ENCODE results near the gene ADIG.

ADIG gene

GRCh38 chr20:38581013-38581412 is at the start of gene ADIG:
Gene ADIG (plus strand): TSS chr20:38581197. CDS start chr20:38581251, 54 bp downstream.
- no peak for DNase-seq

GRCh38 chr20:38534756-38535155 is 46.2 kb upstream of the ADIG start:
- no peak for DNase-seq

DNA sequence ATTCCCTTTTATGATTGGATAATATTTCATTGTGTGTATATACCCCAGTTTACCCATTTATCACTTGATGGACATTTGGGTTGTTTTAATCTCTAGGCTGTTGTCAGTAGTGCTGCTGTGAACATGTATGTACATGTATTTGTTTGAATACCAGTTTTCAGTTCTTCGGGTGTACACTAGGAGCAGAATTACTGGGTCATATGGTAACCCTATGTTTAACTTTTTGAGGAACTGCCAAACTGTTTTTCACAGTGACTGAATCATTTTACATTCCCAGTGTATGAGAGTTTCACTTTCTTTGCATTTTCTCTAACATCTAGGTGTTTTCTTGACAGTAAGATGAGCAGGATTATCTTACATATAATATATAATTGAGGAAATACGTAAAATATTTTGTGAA is 44.7 kb upstream of the ADIG start:
- no peak for DNase-seq

DNA sequence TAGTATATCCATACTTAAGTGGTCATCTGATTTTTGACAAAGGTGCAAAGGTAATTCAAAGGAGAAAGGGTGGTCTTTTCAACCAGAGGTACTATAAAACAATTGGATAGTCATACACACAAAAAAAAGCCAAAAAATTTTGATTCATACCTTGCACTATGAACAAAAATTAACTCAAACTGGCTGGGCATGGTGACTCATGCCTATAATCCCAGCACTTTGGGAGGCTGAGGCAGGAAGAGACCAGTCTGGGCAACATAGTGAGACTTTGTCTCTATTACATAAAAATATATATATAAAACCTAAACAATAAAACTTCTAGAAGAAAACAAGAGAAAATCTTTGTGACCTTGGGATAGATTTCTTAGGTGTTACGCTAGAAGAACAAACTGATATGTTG is 43.8 kb upstream of the ADIG start:
- DNase-seq: no peak

- DNase-seq: no peak
Observed at GRCh38 chr20:38538789-38539188, 42.2 kb upstream of the ADIG start.

GRCh38 chr20:38543014-38543906 is 37.7 kb upstream of the ADIG start:
- DNase-seq: no peak

DNA sequence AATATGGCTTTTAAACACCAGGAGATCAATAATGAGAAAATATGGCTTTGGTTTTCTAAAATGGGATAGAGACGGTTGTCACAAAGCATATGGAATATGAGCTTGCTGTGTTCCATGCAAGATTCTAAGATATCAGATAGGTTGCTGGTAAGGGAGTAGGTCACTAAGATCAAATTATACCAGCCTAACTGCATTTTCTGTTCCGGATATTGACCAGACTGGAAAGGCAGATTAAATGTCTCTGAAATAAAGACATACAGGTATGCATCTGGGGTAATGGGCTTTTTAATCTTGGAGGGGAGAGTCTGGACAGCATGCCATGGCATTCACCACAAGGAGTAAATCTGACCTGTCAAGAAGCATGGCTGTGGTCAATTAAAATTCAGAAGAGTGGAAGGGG is 35.2 kb upstream of the ADIG start:
- no peak for DNase-seq

- no peak for DNase-seq
Observed at GRCh38 chr20:38547288-38548085, 33.5 kb upstream of the ADIG start.

- DNase-seq: no peak
Observed at GRCh38 chr20:38548356-38549083, 32.5 kb upstream of the ADIG start.

DNA sequence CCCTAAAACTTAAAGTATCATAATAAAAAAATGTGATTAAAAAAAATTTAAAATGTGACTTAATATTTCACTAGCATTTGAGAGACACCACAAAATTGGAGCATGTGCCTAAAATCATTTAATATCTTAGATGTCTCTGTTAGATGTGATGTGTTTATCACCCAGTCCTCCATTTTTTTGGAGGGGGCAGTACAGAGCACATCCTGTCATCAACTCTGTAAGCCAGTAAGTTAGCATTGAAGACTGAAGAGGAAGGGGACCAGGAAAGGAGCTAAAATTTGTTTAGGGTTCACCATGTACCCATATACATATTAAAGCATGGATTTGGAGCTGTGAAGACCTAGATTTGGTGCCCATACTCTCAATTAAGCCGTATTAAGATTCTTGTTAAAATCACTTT is 30.7 kb upstream of the ADIG start:
- peak; percentile 13 for DNase-seq

GRCh38 chr20:38551056-38551626 is 29.9 kb upstream of the ADIG start:
- DNase-seq: no peak

GRCh38 chr20:38554986-38555385 is 26.0 kb upstream of the ADIG start:
- DNase-seq: no peak

GRCh38 chr20:38555395-38555794 is 25.6 kb upstream of the ADIG start:
- no peak for DNase-seq

- no peak for DNase-seq
Observed at GRCh38 chr20:38557174-38557573, 23.8 kb upstream of the ADIG start.

- DNase-seq: no peak
Observed at GRCh38 chr20:38558596-38559360, 22.2 kb upstream of the ADIG start.

- no peak for DNase-seq
Observed at GRCh38 chr20:38559764-38560163, 21.2 kb upstream of the ADIG start.

- no peak for DNase-seq
Observed at GRCh38 chr20:38563802-38564431, 17.1 kb upstream of the ADIG start.

GRCh38 chr20:38564680-38565079 is 16.3 kb upstream of the ADIG start:
- no peak for DNase-seq

DNA sequence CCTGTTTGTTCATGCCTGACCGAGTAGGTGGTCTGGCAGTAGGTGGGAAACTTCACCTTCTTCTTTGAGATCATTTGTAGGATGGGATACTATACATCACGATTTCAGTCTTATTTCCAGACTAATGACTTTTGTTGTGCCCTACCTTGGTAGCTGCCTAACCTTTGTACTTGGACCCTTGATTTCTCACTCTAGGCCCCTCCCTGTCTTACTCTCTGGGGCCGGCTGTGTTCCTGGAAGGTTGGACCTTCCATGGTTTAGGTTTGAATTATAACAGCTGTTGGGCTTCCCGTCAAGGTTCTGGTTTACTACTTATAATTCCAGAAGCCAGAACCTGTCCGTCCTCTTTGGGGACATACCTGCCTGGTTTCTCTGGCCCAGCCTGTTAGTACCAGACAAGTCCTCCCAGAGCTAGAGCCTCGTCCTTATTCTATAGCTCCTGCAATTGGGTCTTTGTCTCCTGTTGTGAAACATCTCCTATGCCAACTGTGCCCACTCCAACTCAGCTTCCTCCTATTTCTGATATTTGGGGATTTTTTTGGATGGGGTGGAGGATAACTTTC is 14.9 kb upstream of the ADIG start:
- DNase-seq: no peak

DNA sequence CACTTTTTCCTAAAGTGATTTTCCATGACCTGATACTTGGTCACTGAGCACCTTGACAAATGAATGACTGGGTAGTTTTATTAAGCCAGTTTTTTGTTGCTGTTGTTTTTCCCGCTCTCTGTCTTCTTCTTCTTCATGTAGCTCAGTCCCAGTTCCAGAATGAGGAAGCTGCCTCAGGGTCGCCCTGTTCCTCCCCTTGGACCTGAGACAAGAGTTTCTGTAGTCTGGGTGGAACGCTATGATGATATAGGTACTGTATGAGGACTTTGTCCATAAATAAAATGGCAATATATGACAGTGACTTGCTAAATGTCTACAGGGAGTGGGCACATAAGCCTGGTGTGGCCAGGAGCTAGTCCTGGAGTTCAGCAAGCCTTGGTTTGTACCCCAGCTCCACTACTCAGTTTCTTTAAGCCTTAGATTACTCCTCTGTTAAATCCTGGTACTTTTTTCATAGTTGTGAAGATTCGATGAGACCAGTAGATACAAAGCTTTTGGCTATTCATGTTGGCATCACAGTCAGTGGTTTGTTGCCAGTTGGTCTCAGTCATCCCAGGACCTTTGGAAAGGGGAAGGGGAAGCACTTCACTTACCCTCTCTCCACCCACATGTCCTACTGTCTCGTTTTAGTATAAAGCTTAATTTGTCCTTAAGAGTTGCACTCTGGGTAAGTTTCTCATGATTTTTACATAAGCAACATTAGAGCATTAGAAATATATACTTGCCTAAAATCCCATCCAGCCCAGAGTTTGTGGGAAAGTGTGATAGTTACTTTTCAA is 11.1 kb upstream of the ADIG start:
- DNase-seq: no peak

- DNase-seq: no peak
Observed at GRCh38 chr20:38573413-38573812, 7.6 kb upstream of the ADIG start.
